Sigmoid colon (tissue), 7 donors: ENCODE measurements around the gene CRTC3. TPM values are rescaled to one million over a fixed set of nuclear protein-coding genes. Genes with fewer than 3 reads are reported as not detected.
"Not testable (repeated sequence)": the region's sequence is repeated elsewhere in the genome, so short reads cannot be mapped to it uniquely, and the experiment has no call there.

Experiments used
- DNase-seq: peaks from one replicate; pipeline ENCODE4 v3.0.0-alpha.2; 2019
- H3K27ac ChIP-seq, 4 donors: fragments of 200-600 bp; sonication (generic); one replicate each; pipeline ENCODE4 v1.5.1; 2016 to 2019; ENCODE audit warnings: mild to moderate bottlenecking in 1 of 4
- H3K27me3 ChIP-seq, 3 donors: fragments of 200-600 bp; sonication (generic); one replicate each; pipeline ENCODE4 v1.5.1; 2019; ENCODE audit warnings: mild to moderate bottlenecking in 1 of 3
- H3K36me3 ChIP-seq, 4 donors: fragments of 200-600 bp; sonication (generic); one replicate each; pipeline ENCODE4 v1.5.1; 2016 to 2019
- H3K4me1 ChIP-seq, 4 donors: fragments of 200-600 bp; sonication (generic); one replicate each; pipeline ENCODE4 v1.5.1; 2017 to 2019
- H3K4me3 ChIP-seq, 4 donors: fragments of 200-600 bp; sonication (generic); one replicate each; pipeline ENCODE4 v1.5.1; 2017 to 2019; ENCODE audit warnings: mild to moderate bottlenecking in 2 of 4, moderate library complexity in 1 of 4
- H3K9me3 ChIP-seq, 4 donors: fragments of 200-600 bp in 3 of 4; sonication (generic) in 3 of 4; one replicate each; pipeline versions ENCODE4 v1.5.1 to v1.6.1; 2013 to 2019
- EP300 ChIP-seq, 4 donors: sonication (generic); formaldehyde crosslinking; IDR thresholded peaks; one replicate each; pipeline ENCODE4 v1.6.1; 2017; ENCODE audit warnings: antibody characterized with exemption in 4 of 4
- POLR2A ChIP-seq, 2 donors: fragments of 450-650 bp; IDR thresholded peaks; one replicate each; pipeline ENCODE4 v1.6.1; 2016; ENCODE audit warnings: antibody characterized with exemption in 2 of 2, mild to moderate bottlenecking in 2 of 2, moderate library complexity in 2 of 2
- POLR2AphosphoS5 ChIP-seq, 4 donors: sonication (generic); formaldehyde crosslinking; IDR thresholded peaks; one replicate each; pipeline ENCODE4 v1.6.1; 2017; ENCODE audit warnings: antibody characterized with exemption in 4 of 4
- WGBS, 2 donors: extraction: QIAGEN DNeasy Blood & Tissue Kit; methylation state at CpG; one replicate each; pipeline ENCODE4 v1.1.7; 2013; 5-methylcytosine and 5-hydroxymethylcytosine counted together
- intact Hi-C: fragments of 100-400 bp; cut with DNase I; formaldehyde crosslinking; loops from one replicate; pipeline ENCODE4 v1.15.1; 2023
- polyA plus RNA-seq, 3 donors: library from polyadenylated mRNA; stranded (reverse); fragments of 200-250 nt; gene quantifications; one replicate each; pipeline ENCODE4 v1.2.3, GENCODE V29; 2013
- total RNA-seq, 4 donors: library from RNA; depleted of rRNA; stranded (reverse); fragments of >200 nt; gene quantifications; one replicate each; pipeline ENCODE4 v1.1.0, GENCODE V29; 2016
- TF ChIP-seq, protein P1 (sequence below), 4 experiments: fragments of 450-650 bp in 3 of 4; fragments of 200-600 bp in 1 of 4; IDR thresholded peaks; one replicate each; pipeline ENCODE4 v1.5.1; 2016 to 2019; ENCODE audit warnings: antibody characterized with exemption in 4 of 4, mild to moderate bottlenecking in 3 of 4, moderate library complexity in 2 of 4
- donor health status: healthy with polysubstance abuse.
- donor health status: Bipolar disorder and iron deficiency.
- donor health status: healthy.

The CRTC3 gene
- total and polyA plus RNA-seq, 7 donors = 5.4 to 64.0 (median 27.6) TPM

- no peaks in the 10 kb centered on the region for H3K36me3 ChIP-seq
- H3K27ac ChIP-seq = peak overlapping the region; percentile 81 to 88 (median 88)
- H3K4me3 ChIP-seq = peak overlapping the region in 3 of 4 donors; percentile 70 to 97 (median 84)
- intact Hi-C loops = loop anchor here (5.0 kb wide), 1 partner anchor 51 kb away; the partner anchor contains the start of gene BLM
- no peaks in the 10 kb centered on the region for H3K27me3 ChIP-seq
- no peaks in the 10 kb centered on the region for H3K9me3 ChIP-seq
- DNase-seq = no peak
- TF ChIP-seq POLR2AphosphoS5 (IDR thresholded peaks at IDR 0.05) = no peak
- TF ChIP-seq EP300 (IDR thresholded peaks at IDR 0.05) = no peak
- no peak for TF ChIP-seq POLR2A (IDR thresholded peaks at IDR 0.05)
- TF ChIP-seq, protein P1, sequence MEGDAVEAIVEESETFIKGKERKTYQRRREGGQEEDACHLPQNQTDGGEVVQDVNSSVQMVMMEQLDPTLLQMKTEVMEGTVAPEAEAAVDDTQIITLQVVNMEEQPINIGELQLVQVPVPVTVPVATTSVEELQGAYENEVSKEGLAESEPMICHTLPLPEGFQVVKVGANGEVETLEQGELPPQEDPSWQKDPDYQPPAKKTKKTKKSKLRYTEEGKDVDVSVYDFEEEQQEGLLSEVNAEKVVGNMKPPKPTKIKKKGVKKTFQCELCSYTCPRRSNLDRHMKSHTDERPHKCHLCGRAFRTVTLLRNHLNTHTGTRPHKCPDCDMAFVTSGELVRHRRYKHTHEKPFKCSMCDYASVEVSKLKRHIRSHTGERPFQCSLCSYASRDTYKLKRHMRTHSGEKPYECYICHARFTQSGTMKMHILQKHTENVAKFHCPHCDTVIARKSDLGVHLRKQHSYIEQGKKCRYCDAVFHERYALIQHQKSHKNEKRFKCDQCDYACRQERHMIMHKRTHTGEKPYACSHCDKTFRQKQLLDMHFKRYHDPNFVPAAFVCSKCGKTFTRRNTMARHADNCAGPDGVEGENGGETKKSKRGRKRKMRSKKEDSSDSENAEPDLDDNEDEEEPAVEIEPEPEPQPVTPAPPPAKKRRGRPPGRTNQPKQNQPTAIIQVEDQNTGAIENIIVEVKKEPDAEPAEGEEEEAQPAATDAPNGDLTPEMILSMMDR (IDR thresholded peaks at IDR 0.05) = no peak
- peaks cover 0 to 13% (median 8%) of the 10 kb centered on the region in 4 donors for H3K4me1 ChIP-seq
- WGBS, 2 donors = 87 to 93% methylated on average over 14 of the region's 14 CpGs
Measured at GRCh38 chr15:90666135-90666909, 136.6 kb downstream of the CRTC3 start.

DNA sequence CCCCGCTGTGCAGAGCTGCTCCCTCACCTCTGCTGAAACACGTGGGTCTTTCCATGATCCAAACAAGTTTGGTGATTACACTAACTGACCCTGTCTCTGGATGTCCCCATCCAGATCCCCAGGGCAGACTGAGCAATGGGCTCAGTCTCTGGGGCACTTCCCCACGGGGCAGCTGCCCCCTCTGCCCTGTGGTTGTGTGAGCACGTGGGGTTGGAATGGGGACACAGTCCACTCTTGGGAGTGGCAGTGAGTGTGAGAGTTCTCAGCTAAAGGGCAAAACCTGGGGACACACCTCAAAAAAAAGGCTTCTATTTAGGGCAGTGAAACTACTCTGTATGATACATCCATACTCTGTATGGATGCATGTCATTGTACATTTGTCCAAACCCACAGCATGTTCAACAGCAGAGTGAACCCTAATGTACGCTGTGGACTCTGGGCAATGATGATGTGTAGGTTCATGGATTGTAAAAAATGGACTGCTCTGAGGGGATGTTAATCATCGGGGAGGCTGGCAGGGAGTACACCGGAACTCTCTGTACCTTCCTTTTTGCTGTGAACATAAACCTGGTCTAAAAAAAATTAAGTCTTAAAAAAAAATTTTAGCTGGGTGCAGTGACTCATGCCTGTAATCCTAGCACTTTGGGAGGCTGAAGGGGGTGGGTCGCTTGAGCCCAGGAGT lies 137.5 kb downstream of the CRTC3 start:
- TF ChIP-seq, protein P1 (IDR thresholded peaks at IDR 0.05) = no peak
- TF ChIP-seq POLR2A (IDR thresholded peaks at IDR 0.05) = no peak
- no peak for TF ChIP-seq POLR2AphosphoS5 (IDR thresholded peaks at IDR 0.05)
- TF ChIP-seq EP300 (IDR thresholded peaks at IDR 0.05) = no peak
- H3K27me3 ChIP-seq = no peaks in the 10 kb centered on the region
- H3K36me3 ChIP-seq = no peaks in the 10 kb centered on the region
- no peak overlapping the region for H3K4me3 ChIP-seq
- no peak overlapping the region for H3K27ac ChIP-seq
- no peak for DNase-seq
- H3K9me3 ChIP-seq = no peaks in the 10 kb centered on the region
- intact Hi-C loops = loop anchor here (5.0 kb wide), 1 partner anchor 50 kb away; the partner anchor contains the start of gene BLM
- peaks cover 0 to 13% (median 8%) of the 10 kb centered on the region in 4 donors for H3K4me1 ChIP-seq
- 64 to 74% methylated on average over 8 of the region's 8 CpGs for WGBS, 2 donors

DNA sequence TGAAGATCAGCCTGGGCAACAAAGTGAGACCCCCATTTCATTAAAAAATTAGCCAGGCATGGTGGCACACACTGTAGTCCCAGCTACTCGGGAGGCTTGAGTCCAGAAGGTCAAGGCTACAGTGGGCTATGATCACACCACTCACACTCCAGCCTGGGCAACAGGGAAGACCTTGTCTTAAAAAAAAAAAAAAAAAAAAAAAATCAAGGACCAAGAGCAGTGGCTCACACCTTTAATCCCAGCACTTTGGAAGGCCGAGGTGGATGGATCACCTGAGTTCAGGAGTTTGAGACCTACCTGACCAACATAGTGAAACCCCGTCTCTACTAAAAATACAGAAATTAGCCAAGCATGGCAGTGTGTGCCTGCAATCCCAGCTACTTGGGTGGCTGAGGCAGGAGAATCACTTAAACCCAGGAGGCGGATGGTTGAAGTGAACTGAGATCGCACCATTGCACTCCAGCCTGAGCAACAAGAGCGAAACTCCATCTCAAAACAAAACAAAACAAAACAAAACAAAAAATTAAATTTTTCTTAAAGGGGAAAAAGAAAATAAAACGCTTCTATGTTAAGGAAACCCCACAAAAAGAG lies 138.1 kb downstream of the CRTC3 start:
- not testable (repeated sequence) for H3K4me3 ChIP-seq, DNase-seq, H3K27ac ChIP-seq, H3K27me3 ChIP-seq, H3K9me3 ChIP-seq, H3K36me3 ChIP-seq
- intact Hi-C loops = loop anchor here (5.0 kb wide), 1 partner anchor 49 kb away; the partner anchor contains the start of gene BLM
- WGBS, 2 donors = 88 to 91% methylated on average over 7 of the region's 7 CpGs
- peaks cover 0 to 13% (median 8%) of the 10 kb centered on the region in 4 donors for H3K4me1 ChIP-seq

DNA sequence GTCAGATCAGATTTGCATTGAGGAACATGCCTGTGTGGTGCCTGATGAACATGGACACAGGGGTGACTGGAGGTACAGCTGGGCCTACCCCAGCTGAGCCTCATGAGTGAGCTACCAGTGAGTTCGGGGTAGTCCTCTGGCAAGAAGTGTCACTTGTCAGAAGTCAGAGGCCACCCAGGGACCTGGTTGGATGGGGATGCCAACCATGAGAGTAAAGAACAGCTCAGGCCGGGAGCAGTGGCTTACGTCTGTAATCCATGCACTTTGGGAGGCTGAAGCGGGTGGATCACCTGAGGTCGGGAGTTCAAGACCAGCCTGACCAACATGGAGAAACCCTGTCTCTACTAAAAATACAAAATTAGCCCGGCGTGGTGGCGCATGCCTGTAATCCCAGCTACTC lies 140.9 kb downstream of the CRTC3 start:
- WGBS, 2 donors = 96 to 99% methylated on average over 8 of the region's 8 CpGs
- H3K9me3 ChIP-seq, DNase-seq, H3K36me3 ChIP-seq, H3K27me3 ChIP-seq, H3K27ac ChIP-seq, H3K4me3 ChIP-seq, H3K4me1 ChIP-seq, intact Hi-C loops: not testable (repeated sequence)

GRCh38 chr15:90671216-90671615 lies 141.5 kb downstream of the CRTC3 start:
- TF ChIP-seq, protein P1 (IDR thresholded peaks at IDR 0.05) = no peak
- TF ChIP-seq POLR2AphosphoS5 (IDR thresholded peaks at IDR 0.05) = no peak
- no peak for DNase-seq
- intact Hi-C loops = no loop called here
- H3K4me1 ChIP-seq = peaks cover 0 to under 1% (median 0%) of the 10 kb centered on the region in 4 donors
- no peak overlapping the region for H3K4me3 ChIP-seq
- H3K27me3 ChIP-seq = no peaks in the 10 kb centered on the region
- 92 to 93% methylated on average over 4 of the region's 4 CpGs for WGBS, 2 donors
- no peak overlapping the region for H3K27ac ChIP-seq
- H3K9me3 ChIP-seq = no peaks in the 10 kb centered on the region
- no peaks in the 10 kb centered on the region for H3K36me3 ChIP-seq

GRCh38 chr15:90673357-90673756 lies 143.6 kb downstream of the CRTC3 start:
- H3K27ac ChIP-seq, intact Hi-C loops: not testable (repeated sequence)

More at GRCh38 chr15:90673357-90673756, 143.6 kb downstream of the CRTC3 start:
- H3K9me3 ChIP-seq, DNase-seq, H3K4me1 ChIP-seq, H3K36me3 ChIP-seq, H3K4me3 ChIP-seq, H3K27me3 ChIP-seq: not testable (repeated sequence)
- 94 to 97% methylated on average over 10 of the region's 10 CpGs for whole genome bisulfite sequencing, 2 donors
